Hepatocyte (in vitro differentiated cells): ENCODE data around the gene CT45A10. TPM values are rescaled to one million over a fixed set of nuclear protein-coding genes. Genes with fewer than 3 reads are reported as not detected.

ENCODE experiments used
- DNase-seq: peaks from one replicate; pipeline ENCODE4 v3.0.0-alpha.2; 2016; ENCODE audit warnings: low spot score
- H2AFZ ChIP-seq: fragments of 200-600 bp; sonication (generic); 2 replicates; pipeline ENCODE4 v1.6.0; 2016; ENCODE audit warnings: antibody characterized with exemption, mild to moderate bottlenecking
- H3K27ac ChIP-seq: fragments of 200-600 bp; sonication (generic); 2 replicates; pipeline ENCODE4 v1.5.1; 2016; ENCODE audit warnings: mild to moderate bottlenecking
- H3K27me3 ChIP-seq: fragments of 200-600 bp; sonication (generic); 2 replicates; pipeline ENCODE4 v1.6.1; 2016
- H3K36me3 ChIP-seq: fragments of 200-600 bp; sonication (generic); replicated peaks from 2 replicates; pipeline ENCODE4 v1.5.1; 2016; ENCODE audit warnings: low read depth; ENCODE audit not compliant: insufficient read depth
- H3K4me1 ChIP-seq: fragments of 200-600 bp; sonication (generic); 2 replicates; pipeline ENCODE4 v1.5.1; 2016; ENCODE audit warnings: mild to moderate bottlenecking, moderate library complexity; ENCODE audit not compliant: insufficient read depth
- H3K4me2 ChIP-seq: fragments of 200-600 bp; sonication (generic); 2 replicates; pipeline ENCODE4 v1.6.0; 2016
- H3K4me3 ChIP-seq: fragments of 200-600 bp; sonication (generic); 2 replicates; pipeline ENCODE4 v1.5.1; 2016; ENCODE audit warnings: mild to moderate bottlenecking
- H3K79me2 ChIP-seq: fragments of 200-600 bp; sonication (generic); 2 replicates; pipeline ENCODE4 v1.6.0; 2017; ENCODE audit warnings: mild to moderate bottlenecking
- H3K9me2 ChIP-seq: fragments of 200-600 bp; sonication (generic); replicated peaks from 2 replicates; pipeline ENCODE4 v1.6.0; 2017; ENCODE audit warnings: mild to moderate bottlenecking; ENCODE audit not compliant: insufficient read depth
- H3K9me3 ChIP-seq: fragments of 200-600 bp; sonication (generic); 2 replicates; pipeline ENCODE4 v1.5.1; 2016; ENCODE audit warnings: low read depth, mild to moderate bottlenecking
- H4K20me1 ChIP-seq: fragments of 200-600 bp; sonication (generic); 2 replicates; pipeline ENCODE4 v1.6.0; 2016; ENCODE audit warnings: mild to moderate bottlenecking; ENCODE audit not compliant: insufficient read depth, poor library complexity, severe bottlenecking
- CTCF ChIP-seq: fragments of 200-600 bp; sonication (generic); IDR thresholded peaks from 2 replicates; pipeline ENCODE4 v1.5.1; 2016; ENCODE audit warnings: antibody characterized with exemption, mild to moderate bottlenecking; ENCODE audit not compliant: poor library complexity
- EZH2 ChIP-seq: fragments of 200-600 bp; sonication (generic); IDR thresholded peaks from 2 replicates; pipeline ENCODE4 v1.6.1; 2016; ENCODE audit warnings: antibody characterized with exemption, mild to moderate bottlenecking, borderline replicate concordance
- EZH2phosphoT487 ChIP-seq: fragments of 200-600 bp; sonication (generic); IDR thresholded peaks from one replicate; pipeline ENCODE4 v1.6.1; 2018; ENCODE audit warnings: antibody characterized with exemption, mild to moderate bottlenecking, low read depth, moderate library complexity; ENCODE audit not compliant: unreplicated experiment, severe bottlenecking
- WGBS: methylation state at CpG from one replicate; pipeline ENCODE4 v1.1.6; 2016; ENCODE audit warnings: low lambda C conversion rate; ENCODE audit errors: missing lambda C conversion rate; 5-methylcytosine and 5-hydroxymethylcytosine counted together
- polyA plus RNA-seq: library from polyadenylated mRNA; unstranded; fragments of >200 nt; fragmentation: Nextera tagmentation; extraction: Ambion mirVana; gene quantifications from 2 replicates; pipeline ENCODE4 v1.2.1, GENCODE V29; 2016
- total RNA-seq: library from RNA; depleted of rRNA; stranded (reverse); fragments of >200 nt; gene quantifications from 2 replicates; pipeline ENCODE4 v1.2.3, GENCODE V29; 2014

CT45A10 gene, protein sequence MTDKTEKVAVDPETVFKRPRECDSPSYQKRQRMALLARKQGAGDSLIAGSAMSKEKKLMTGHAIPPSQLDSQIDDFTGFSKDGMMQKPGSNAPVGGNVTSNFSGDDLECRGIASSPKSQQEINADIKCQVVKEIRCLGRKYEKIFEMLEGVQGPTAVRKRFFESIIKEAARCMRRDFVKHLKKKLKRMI
- total RNA-seq (not detected in 2 replicates), polyA plus RNA-seq (not detected in 2 replicates)

DNA sequence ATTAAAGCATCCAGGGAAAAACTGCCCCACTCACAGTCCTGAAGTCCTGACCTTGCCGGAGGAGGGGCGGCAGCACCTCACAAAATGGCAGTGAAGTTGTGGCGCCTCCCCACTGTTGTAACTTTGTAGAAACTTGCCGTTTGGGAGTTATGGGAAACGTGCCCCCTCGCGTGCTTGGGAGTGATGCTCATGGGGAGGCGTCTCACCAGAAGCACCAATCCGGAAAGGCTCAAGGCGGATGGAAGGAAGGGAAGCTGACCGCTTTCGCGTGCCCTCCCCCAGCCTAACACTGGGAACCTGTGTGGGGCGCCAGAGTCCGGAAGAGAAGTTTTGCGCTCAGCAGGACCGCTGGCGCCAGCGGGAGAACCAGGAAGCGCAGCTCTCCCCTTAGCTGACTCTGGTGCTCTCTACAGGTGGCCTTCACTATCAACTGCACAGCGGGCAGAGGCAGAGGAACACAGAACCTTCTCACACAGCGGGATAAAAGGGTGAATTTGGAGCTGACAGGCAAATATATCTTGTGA lies at the start of gene CT45A10, which contains the start of gene SAGE1:
Gene CT45A10, minus strand, starts transcription at position 151 of the 524 bp plus-strand sequence. CDS start 8,100 bp downstream, outside the sequence.
Gene SAGE1, plus strand, starts transcription at position 423 of the 524 bp plus-strand sequence. CDS start 2,527 bp downstream, outside the sequence.
- Histone ChIP-seq H4K20me1 (no peaks in the 10 kb centered on the region), H3K4me1 (no peaks in the 10 kb centered on the region), H3K9me2 (no peaks in the 10 kb centered on the region), H2AFZ (no peak within 1 kb of the TSS), H3K4me2 (no peak within 1 kb of the TSS), H3K4me3 (no peak within 1 kb of the TSS), H3K27me3 (no peaks in the 10 kb centered on the region), H3K79me2 (no peaks in the 10 kb centered on the region), H3K9me3 (no peaks in the 10 kb centered on the region), H3K36me3 (no peaks in the 10 kb centered on the region), H3K27ac (no peak within 1 kb of the TSS)
- DNase-seq = no peak
- WGBS = 75% methylated on average over 20 of the region's 22 CpGs
- TF ChIP-seq EZH2 (no peak), CTCF (no peak), EZH2phosphoT487 (no peak)

GRCh38 chrX:135931644-135932487 lies 38.6 kb upstream of the CT45A10 start:
- Histone ChIP-seq H3K4me2 (no peak overlapping the region), H3K27ac (no peak overlapping the region), H3K36me3 (no peaks in the 10 kb centered on the region), H3K79me2 (no peaks in the 10 kb centered on the region), H2AFZ (no peak overlapping the region), H3K4me1 (no peaks in the 10 kb centered on the region), H3K27me3 (no peaks in the 10 kb centered on the region), H4K20me1 (no peaks in the 10 kb centered on the region), H3K9me2 (no peaks in the 10 kb centered on the region), H3K9me3 (no peaks in the 10 kb centered on the region), H3K4me3 (no peak overlapping the region)
- TF ChIP-seq EZH2 (no peak), CTCF (peak; percentile 54)
- DNase-seq = peak; percentile 57
- WGBS = 51% methylated on average over 19 of the region's 19 CpGs

- 53% methylated on average over 2 of the region's 2 CpGs for WGBS
Observed at GRCh38 chrX:135927897-135928296, 34.7 kb upstream of the CT45A10 start.

More at GRCh38 chrX:135927897-135928296, 34.7 kb upstream of the CT45A10 start:
- no peak for DNase-seq
- H3K9me3 ChIP-seq = no peaks in the 10 kb centered on the region
- H3K9me2 ChIP-seq = no peaks in the 10 kb centered on the region
- no peak overlapping the region for H3K27ac ChIP-seq
- H4K20me1 ChIP-seq = no peaks in the 10 kb centered on the region
- no peak overlapping the region for H2AFZ ChIP-seq
- H3K79me2 ChIP-seq = no peaks in the 10 kb centered on the region
- no peak overlapping the region for H3K4me3 ChIP-seq
- no peaks in the 10 kb centered on the region for H3K4me1 ChIP-seq
- H3K4me2 ChIP-seq = no peak overlapping the region
- TF ChIP-seq CTCF = no peak
- no peak for TF ChIP-seq EZH2
- no peak for TF ChIP-seq EZH2phosphoT487
- H3K36me3 ChIP-seq = no peaks in the 10 kb centered on the region
- H3K27me3 ChIP-seq = no peaks in the 10 kb centered on the region
